LHCN-M2 (cell line): ENCODE measurements around the gene MSLN. TPM values are rescaled to one million over a fixed set of nuclear protein-coding genes. Genes with fewer than 3 reads are reported as not detected.
"Not testable (repeated sequence)": the region's sequence is repeated elsewhere in the genome, so short reads cannot be mapped to it uniquely, and the experiment has no call there.

Experiments
- DNase-seq: peaks from one replicate; pipeline ENCODE4 v3.0.0-alpha.2; 2012; ENCODE audit warnings: low read depth
- total RNA-seq: library from RNA; depleted of rRNA; stranded (reverse); fragments of >200 nt; gene quantifications from 2 replicates; pipeline ENCODE4 v1.2.3, GENCODE V29; 2014

Gene MSLN
- total RNA-seq, 1 experiment from 2014 or later, result not detected

DNA sequence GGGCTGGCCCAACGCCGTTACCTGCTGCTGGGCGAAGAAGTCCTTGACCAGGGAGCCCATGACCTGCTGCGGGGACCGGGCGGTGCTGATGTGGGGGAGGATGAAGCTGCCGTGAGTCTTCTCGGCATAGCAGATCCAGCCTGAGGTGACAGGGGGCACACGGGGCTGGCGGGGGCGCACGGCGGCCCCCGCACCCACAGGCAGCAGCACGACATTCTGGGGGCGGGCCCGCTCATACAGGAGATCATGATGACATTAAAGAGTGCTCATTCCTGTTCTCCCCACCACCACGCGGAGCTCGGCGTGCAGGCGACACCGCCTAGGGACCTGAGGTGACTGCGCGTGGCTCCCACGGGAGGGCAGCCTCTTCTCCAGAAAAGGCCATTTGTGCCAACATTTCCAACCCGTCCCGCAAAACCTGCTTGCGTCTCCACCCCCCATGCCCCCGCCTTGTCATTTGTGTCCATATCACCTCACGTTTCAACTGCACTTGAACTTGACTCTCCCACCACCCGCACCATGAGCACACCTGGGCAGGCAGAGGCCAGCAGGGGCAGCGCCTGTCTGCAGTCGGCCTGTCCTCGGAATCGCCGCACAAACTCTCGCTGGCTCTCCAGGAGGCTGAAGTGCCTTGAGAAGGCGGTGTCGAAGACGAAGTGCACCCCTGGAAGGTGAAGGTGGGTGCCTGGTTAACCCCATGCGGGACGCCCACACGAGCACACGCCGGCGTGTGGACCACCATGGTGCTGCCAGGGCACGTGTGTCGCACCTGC, 26.1 kb upstream of the MSLN start:
- no peak for DNase-seq

DNA sequence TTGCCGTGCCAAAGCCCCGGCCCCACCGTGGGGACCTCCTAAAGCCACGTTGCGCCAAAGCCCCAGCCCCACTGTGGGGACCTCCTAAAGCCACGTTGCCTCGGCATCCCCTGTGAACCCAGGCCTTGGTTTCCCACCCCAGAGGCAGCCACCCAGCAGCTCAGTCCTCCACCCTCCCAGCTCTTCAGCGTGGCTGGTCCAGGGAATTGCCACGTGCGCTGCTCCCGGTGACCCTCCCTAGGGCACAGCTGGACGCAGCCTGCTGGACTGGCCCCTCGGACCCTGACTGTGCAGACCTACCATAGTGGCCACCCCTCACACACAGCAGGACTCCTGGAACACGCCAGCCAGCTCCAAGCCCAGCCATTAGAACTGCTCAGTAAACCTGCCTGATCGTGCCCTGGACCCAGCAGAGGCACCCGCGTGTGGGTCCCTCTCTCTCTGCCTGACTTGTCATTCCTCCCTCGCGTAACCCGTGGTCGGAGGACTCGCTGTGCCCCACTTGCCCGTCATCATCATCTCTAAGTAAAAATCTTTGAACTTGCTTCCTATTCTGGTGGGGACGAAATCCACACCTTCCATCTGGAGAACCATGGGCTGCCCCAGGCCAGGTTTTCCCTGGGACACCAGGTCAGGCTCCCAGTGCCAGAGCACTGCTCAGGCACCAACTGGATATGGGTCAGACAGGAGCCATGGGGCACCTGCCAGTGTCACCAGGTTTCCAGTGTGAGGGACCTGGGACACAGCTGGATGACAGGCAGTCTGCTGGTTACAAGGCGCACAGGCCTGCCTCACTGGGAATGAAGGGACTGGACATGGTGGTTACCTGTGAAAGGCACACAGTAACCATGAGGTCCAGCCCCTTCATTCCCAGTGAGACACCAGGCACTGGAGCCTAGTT, 25.3 kb upstream of the MSLN start:
- no peak for DNase-seq

DNA sequence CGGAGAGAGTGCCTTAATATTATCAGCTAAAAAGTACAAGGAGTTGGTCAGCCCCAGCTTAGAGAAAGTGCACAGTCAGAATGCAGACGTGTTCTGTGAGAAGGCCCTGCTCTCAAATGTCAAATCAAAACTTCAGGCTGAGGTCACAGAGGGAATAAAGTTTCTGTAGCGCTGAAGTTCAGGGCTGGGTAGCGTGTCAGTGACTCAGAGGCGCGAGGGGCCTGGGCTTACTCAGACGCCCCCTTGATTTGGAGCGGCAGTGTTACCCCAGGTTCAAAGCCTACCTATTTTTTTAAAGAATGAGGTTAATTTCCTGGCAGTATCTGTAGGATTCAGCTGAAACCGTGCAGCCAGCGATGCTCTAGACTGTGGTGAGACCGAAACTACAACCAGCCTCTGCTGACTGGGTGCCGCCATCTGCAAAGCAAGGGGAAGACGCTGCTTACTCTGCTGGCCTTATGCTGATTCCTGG, 24.5 kb upstream of the MSLN start:
- no peak for DNase-seq

GRCh38 chr16:736936-737481, 23.5 kb upstream of the MSLN start:
- no peak for DNase-seq

- no peak for DNase-seq
Observed at GRCh38 chr16:739560-740458, 20.7 kb upstream of the MSLN start.

DNA sequence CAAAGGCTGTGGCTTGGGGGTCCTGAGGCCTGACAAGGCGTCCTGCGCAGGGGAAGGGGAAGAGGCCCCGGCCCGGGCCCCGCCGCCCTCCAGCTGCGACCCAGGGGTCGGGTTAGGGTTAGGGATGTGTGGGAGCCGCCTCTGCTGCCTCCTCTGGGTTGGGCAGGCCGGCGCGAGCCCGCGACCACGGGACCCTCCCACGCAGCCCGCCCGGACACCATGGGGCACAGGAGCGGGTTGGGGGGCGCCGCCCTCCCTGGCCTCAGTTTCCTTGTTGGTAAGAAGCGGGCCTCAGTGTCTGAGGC, 20.1 kb upstream of the MSLN start:
- DNase-seq, result no peak

GRCh38 chr16:740764-741505, 19.6 kb upstream of the MSLN start, which contains the start of gene CIAO3:
Gene CIAO3 (minus strand): TSS chr16:740997. CDS start chr16:740985, 12 bp downstream.
- peak; percentile 84 for DNase-seq

GRCh38 chr16:741986-742629, 18.4 kb upstream of the MSLN start:
- DNase-seq, result no peak

GRCh38 chr16:742894-743293, 17.6 kb upstream of the MSLN start:
- not testable (repeated sequence) for DNase-seq

GRCh38 chr16:743794-744500, 16.6 kb upstream of the MSLN start:
- no peak for DNase-seq

DNA sequence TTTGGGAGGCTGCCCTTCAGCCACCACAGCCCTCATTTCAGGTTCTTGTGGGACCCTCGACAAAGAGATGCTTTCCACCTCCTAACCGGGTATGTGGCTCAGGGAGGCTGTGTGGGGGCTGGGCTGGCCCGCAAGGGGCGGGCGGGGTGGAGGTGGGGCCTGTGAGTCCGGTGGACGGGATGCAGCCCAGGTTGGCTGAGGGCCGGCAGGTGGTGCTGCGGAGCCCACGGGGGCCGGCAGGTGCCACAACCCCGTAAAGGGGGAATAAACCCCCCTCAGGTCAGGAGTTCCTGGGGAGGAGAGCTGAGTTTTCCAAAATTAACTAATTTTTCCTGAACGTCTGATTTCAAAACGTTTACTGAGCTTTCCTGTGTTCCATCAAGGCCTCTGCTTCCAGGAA, 14.8 kb upstream of the MSLN start:
- DNase-seq, result no peak

- DNase-seq, result no peak
Observed at GRCh38 chr16:746637-747036, 13.9 kb upstream of the MSLN start.

DNA sequence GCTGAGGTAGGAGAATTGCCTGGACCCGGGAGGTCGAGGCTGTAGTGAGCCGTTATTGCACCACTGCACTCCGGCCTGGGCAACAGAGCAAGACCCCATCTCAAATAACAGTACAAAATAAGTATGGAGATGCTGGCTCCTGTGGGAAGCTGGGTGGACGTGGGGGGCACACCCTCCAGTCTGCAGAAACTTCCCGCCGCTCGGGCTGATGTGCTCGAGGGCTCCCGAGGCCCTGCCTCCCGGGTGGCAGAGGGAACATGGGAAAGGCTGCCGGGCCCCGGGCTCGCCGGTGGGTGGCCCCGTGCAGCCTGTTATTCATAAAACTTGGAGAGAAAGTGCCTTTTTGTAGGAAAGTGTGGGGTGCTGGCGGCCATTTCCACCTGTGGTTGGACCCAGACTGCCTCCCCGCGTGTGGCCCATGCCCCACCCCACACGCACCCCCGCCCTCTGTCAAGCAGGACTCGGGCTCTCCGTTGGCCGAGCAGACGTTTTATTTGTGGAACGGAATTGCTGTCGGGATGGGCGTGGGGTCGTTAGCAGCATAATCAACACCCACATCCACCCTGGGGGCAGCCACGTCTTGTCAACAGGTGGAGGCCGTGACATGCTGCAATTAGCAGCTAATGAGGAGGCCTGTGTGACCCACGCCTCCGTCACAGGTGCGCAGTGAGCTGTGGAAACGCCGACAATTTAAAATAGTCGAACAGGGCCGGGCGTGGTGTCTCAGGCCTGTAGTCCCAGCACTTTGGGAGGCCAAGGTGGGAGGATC, 12.4 kb upstream of the MSLN start:
- DNase-seq, result no peak

GRCh38 chr16:749010-749409, 11.5 kb upstream of the MSLN start:
- DNase-seq, result peak; percentile 54

DNA sequence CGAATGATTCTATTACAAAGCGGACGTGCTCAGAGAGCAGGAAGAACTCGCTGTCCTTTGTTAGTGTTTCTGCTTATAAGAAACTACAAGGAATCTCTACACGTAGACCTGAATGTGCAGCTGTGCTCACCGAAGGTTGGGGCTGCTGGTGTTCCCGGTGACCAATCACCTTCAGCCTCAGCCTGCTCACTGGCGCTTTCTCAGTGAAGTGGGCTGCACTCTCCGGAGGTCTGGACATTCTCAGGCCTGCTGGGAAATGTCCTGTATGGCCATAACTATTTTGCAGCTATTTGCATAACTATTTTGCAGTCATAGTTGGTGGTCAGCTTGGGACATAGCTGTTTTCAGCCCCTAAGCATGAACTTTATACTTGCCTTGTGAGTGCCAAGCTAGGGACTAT, 10.0 kb upstream of the MSLN start:
- no peak for DNase-seq

DNA sequence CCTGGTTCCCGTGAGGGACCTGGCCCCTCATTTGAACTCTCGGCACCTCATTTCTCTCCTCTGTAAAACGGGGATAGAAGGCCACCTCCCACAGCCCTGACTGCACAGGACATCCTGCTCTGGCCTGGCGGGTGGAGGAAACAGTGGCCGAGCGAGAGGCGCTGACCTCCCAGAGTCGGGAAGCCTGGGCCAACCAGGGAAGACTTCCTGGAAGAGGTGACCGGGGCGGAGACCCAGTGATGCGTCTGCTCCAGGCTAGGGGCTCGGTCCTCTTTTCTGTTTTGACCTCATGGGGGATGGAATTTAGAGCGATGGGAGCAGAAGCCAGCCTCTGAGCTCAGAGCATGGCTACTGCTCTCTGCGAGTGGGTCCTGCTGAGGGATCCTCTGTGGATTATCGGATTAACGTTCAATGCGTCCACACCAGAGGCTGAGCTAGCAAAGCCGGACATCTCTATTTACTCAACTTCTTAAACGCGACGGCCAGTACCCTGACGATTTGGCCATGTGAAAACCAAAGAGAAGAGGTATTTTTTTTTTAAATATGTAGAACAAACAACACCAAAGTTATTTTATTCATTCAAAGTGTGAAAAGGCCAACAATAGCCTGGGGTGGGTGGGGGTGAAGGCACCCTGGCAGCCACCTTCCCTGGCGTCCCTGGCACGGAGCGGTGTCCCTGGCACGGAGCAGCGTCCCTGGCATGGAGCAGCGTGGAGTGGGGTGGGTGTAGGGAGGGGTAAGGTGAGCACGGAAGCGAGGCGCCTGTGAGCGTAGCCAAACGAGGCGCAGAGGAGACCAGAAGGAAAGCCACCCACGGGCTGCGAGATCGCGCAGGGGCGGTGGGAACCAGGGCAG, 9.2 kb upstream of the MSLN start:
- DNase-seq, result no peak

GRCh38 chr16:752007-752312, 8.6 kb upstream of the MSLN start:
- no peak for DNase-seq

- not testable (repeated sequence) for DNase-seq
Observed at GRCh38 chr16:754121-754607, 6.4 kb upstream of the MSLN start.
